HG02588 (cell line): Measurements from ENCODE around the gene KLB.
"Not testable (repeated sequence)": the region's sequence is repeated elsewhere in the genome, so short reads cannot be mapped to it uniquely, and the experiment has no call there.

Experiments
- ATAC-seq: cut with Tn5 transposase; IDR thresholded peaks from one replicate; pipeline ENCODE4 v1.9.1; 2021; ENCODE audit warnings: mild to moderate bottlenecking, moderate library complexity; ENCODE audit not compliant: unreplicated experiment

The KLB gene

GRCh38 chr4:39425297-39425696 lies 18.6 kb downstream of the KLB start:
- not testable (repeated sequence) for ATAC-seq

DNA sequence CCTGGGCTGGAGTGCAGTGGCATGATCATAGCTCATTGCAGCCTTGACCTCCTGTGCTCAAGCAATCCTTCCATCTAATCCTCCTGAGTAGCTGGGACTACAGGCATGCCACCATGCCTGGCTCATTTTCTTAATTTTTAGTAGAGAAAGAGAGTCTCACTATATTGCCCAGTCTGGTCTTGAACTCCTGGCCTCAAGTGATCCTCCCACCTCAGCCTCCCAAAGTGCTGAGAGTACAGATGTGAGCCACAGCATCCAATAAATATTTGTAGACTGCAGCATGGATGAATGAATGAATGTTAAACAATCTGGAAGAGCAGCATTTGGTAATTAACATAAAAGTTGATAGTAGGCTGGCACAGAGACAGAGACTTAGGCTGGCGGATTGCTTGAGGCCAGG lies 20.0 kb downstream of the KLB start:
- no peak for ATAC-seq

DNA sequence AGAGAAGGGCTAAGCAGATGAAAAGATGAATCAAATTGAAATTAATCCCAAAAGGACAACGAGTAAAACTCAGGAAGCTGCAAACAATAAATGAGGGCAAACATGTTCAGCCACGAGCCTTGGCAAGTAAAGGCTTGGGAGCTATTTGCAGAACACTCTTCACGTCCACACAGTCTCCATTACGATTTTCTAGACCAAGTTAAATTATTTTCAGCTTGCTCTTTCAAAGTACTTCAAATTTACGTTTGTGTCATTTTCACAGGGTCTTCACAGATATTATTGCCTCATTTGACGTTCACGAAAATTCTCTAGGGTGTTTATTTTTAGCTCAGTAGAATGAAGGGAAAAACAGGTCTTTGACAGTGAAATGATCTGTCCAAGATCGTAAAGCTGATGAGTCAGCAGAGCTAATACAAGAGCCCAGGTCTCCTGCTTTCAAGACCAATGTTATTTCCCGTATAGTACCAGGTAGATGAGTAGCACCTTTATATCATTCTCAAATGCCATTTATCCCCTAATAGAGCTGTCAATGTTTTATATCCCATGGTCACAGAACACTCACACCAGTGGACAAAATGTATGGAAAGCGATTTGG lies 20.9 kb downstream of the KLB start:
- ATAC-seq: no peak

DNA sequence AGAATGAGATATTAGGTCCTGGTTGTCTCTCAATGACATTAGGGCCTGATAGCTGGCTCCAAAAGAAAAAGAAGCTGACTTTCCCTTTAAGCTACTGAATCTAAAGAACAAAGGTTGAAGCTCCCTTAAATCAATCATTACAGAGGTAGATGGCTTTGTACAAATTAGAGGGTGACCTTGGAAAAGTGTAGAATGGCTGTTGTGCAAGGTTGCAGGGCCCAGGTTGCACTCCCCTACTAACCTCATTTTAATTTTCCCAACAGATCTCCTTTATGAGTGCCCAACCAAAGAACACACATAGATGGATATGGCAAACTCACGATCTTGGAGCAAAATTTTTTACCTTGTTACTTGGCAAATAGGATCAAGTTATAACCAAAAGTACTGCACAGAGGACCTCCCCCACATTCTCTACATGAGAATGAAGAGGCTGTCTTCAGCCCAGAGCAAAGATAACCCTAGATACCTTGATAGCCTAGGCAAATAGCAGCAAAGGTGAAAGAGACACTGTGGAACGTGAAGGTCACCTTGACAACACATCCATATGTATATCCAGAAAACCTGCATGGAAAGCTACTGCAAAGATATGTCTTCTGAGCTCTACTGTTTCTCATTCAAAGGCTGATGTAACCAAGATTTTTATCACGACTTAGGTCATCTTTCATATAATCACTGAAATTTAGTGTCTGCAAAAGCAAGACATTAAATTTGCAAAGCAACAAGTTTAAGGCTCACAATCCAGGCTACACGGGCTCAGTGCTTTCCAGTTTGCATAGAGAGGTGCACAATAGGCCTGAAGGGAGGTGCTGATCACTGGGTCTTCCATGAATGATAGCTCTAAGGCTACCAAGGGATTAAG lies 23.0 kb downstream of the KLB start:
- ATAC-seq: no peak

- no peak for ATAC-seq
Measured at GRCh38 chr4:39433878-39434492, 27.3 kb downstream of the KLB start.

- ATAC-seq: no peak
Measured at GRCh38 chr4:39435659-39436563, 29.2 kb downstream of the KLB start.

- no peak for ATAC-seq
Measured at GRCh38 chr4:39441593-39441992, 34.9 kb downstream of the KLB start.

- ATAC-seq: no peak
Measured at GRCh38 chr4:39442998-39443397, 36.3 kb downstream of the KLB start.

DNA sequence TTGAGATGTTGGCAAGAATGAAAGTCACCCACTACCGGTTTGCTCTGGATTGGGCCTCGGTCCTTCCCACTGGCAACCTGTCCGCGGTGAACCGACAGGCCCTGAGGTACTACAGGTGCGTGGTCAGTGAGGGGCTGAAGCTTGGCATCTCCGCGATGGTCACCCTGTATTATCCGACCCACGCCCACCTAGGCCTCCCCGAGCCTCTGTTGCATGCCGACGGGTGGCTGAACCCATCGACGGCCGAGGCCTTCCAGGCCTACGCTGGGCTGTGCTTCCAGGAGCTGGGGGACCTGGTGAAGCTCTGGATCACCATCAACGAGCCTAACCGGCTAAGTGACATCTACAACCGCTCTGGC lies 39.7 kb downstream of the KLB start:
- no peak for ATAC-seq

GRCh38 chr4:39446842-39447573 lies 40.3 kb downstream of the KLB start:
- ATAC-seq: peak; percentile 83

DNA sequence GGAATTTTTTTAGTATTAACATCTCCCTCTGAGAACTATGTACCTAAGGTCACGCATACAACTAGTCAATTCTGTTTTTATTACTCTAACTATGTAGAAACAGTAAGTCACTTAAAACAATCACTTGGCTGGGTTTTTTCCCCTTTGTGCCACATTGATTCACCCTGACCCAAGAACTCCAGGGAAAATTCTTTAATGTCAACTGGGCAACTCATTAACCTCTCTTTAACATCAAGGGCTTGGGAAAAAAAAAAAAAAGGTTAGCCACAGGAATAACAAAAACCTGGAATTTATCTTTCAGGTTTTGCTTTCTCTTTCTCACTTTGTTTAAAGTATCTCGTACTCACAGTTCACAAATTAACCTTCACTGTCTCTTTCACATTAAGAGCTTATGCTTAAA lies 43.9 kb downstream of the KLB start:
- ATAC-seq: no peak

DNA sequence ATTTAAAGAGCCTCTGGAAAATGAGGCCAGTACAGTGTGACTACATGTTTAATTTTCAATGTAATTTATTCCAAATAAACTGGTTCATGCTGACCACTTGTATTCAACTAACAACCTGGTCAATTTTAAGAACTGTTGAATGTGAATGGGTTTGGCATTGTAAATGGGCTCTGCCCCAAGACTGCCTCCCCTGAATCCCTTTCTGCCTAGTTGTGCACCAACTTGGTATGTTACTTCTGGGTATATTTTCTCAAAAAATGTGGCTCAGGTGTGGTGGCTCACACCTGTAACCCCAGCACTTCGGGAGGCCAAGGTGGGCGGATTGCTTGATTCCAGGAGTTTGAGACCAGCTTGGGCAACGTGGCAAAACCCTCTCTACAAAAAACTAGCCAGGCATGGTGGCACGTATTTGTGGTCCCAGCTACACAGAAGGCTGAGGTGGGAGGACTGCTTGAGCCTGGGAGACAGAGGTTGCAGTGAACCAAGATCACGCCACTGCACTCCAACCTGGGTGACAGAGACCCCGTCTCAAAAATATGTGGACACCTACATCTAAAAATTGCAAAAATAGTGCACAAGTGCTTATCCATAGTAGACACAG lies 44.8 kb downstream of the KLB start:
- no peak for ATAC-seq

- no peak for ATAC-seq
Measured at GRCh38 chr4:39452153-39452859, 45.6 kb downstream of the KLB start.

DNA sequence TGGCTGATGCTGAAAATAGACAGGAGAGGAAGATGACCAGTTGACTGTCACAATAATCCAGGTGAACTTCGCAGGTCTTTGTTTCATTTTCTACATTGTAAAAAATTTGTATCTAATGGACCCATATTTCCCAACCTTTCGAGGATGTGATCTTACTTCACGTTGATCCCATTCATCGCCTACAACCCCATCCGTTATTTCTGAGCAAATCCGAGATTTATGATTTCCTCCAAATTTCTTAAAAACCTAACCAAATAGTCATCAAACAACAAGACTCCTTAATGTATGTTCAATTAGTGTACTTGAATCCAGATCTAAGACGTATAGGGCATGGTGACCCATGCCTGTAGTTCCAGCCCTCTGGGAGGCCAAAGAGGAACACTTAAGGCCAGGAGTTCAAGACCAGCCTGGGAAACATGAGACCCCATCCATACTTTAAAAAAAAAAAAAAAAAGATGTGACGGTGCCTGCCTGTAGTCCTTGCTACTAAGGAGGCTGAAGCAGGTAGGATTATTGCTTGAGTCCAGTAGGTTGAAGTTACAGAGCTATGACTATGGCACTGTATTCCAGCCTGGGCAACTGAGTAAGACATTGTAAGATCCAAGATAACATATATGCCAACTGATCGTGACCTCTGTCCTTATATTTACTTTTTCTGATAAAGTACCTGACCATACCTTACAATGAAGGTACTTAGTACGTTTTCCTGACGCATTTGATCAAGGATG lies 46.3 kb downstream of the KLB start:
- no peak for ATAC-seq

- no peak for ATAC-seq
Measured at GRCh38 chr4:39453738-39454137, 47.0 kb downstream of the KLB start.

DNA sequence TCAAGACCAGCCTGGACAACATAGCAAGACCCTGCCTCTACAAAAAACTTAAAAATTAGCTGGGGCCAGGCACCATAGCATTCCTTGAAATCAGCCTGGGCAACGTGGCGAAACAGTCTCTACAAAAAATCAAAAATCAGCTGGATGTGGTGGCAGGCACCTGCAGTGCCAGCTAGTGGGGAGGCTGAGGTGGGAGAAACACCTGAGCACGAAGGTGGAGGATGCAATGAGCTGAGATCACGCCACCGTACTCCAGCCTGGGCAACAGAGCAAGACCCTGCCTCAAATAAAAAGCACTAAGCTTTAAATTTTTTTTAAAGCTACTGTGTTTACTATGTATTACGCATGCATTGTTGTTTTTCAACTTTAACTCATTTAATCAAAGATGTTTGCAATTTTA lies 48.8 kb downstream of the KLB start:
- no peak for ATAC-seq

GRCh38 chr4:39456946-39457763 lies 50.4 kb downstream of the KLB start:
- ATAC-seq: no peak

DNA sequence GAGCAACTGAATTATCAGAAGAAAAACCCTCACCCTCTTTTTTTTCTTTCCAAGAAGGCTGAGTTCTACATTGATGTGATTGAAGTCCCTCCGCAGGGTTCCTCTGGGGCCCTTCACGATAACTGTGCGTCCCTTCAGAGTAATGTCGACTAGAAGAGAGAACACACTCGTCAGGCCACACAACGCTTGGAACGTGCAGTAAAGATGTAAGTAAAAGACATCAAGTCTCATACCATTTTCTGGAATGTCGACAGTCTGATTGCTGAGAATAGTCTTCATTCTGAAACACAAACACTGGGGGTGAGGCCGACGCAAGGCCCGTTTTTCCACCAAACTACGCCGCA lies 51.4 kb downstream of the KLB start:
- ATAC-seq: not testable (repeated sequence)
